Measurements from ENCODE around the gene CPN1.

GRCh38 chr10:100124097-100124496 lies 42.4 kb upstream of the CPN1 start:
- TF ChIP-seq CTCF (IDR thresholded peaks at IDR 0.05) (no peak), POLR2A (IDR thresholded peaks at IDR 0.05) (no peak)
